GM21576 (cell line): Measurements from ENCODE around the gene GUK1.
"Not testable (repeated sequence)": the region's sequence is repeated elsewhere in the genome, so short reads cannot be mapped to it uniquely, and the experiment has no call there.

ENCODE experiments used
- ATAC-seq: cut with Tn5 transposase; IDR thresholded peaks from one replicate; pipeline ENCODE4 v1.9.1; 2021; ENCODE audit warnings: mild to moderate bottlenecking, moderate library complexity; ENCODE audit not compliant: unreplicated experiment

Gene GUK1

GRCh38 chr1:228161866-228162265 lies 21.8 kb downstream of the GUK1 start:
- no peak for ATAC-seq

DNA sequence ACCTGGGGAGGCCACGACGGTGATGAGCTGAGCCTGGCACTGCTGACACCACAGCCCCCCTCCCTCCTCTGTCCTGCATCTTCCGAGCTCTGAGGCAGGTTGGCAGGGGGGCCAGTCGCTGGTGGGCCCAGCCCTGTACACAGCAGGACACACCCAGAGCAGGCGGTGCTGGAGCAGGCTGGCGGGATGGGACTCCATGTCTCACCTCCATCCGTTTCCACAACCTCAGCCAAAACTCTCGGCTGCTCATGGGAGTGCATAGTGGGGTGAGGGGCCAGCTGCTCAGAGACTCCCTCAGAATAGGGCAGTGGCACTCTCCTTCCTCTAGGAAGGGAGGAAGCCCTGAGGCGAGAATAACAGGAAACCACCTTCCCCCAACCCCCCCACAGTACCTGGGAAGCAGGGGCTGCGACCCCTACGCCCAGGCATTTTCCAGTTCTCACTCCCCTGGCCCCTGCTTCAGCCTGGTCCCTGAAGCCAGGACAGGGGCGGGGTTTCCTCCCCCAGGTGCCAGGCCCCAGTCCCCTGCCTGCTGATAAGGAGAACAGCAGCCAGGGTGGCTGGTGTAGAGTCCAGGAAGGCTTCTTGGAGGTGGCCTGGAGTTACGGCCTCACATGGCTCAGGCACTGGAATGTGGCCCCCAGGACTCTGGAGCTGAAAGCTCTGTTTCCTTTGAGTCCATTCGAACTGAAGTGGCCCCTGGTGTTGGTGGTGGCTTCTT lies 22.4 kb downstream of the GUK1 start:
- no peak for ATAC-seq

DNA sequence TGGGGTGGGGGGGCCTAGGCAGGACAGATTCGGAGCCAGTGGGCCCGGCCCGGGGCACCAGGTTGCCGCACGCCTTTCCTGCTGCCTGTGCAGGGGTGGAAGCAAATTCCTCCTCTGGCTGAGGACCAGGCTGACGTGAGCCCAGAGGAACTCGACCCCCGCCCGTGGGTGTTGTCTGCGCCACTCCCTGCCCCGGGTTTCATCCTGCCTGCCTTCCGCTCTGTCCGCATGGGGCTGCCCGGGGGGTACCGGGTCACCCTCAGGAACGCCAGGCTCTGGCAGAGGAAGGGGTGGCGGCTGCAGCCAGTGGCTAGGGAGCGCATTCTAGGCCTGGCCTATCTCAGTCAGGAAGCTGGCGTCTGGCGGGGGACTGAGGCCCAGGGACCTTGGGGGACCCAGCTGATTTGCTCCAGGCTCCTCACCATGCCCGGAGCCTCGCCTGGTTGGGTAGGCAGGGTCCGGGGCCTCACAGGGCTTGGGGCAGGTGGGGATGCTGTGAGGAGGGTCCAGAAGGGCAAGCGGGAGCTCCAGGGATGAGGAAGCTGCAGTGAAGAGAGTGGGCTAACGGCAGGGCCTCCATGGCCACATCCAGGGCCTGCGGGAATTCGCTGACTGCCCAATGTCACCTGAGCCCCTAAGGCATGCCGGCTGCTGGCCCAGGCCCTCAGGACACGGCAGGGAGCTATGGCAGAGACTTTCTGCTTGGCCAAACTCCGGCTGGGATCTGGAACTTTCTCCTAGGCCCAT lies 23.1 kb downstream of the GUK1 start:
- ATAC-seq, result no peak

GRCh38 chr1:228163776-228164519 lies 23.9 kb downstream of the GUK1 start:
- no peak for ATAC-seq

DNA sequence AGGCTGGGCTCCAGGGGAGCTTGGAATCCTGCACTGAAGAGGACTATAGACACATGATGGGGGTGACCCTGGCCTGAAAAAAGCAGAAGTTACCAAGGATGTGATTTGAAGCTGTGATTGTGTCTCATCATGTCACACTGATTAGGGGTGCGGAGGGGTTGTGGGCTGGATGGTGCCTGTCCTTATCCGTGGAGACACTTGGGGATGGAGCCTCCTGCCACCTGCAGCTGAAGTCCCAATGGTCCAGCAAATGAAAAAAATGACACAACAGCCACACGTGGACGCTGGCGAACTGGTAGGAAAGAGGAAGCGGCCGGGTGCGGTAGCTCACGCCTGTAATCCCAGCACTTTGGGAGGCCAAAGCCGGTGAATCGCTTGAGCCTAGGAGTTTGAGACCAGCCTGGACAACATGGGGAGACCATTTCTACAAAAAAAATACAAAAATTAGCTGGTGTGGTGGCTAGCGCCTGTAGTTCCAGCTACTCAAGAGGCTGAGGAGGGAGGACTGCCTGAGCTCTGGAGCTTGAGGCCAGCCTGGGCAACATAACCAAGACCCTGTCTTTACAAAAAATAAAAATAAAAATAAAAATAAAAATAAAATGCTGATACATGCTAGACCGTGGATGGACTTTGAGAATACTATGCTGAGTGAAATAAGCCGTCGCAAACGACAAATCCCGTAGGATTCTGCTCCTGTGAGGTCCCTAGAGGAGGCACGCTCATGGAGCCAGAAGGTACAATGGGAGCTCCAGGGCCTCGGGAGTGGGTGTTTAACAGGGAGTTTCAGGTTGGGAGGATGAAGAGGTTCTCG lies 24.7 kb downstream of the GUK1 start:
- ATAC-seq, result no peak

GRCh38 chr1:228165372-228166169 lies 25.5 kb downstream of the GUK1 start, which contains the start of gene IBA57:
TSS of gene IBA57 (plus strand) at chr1:228165804. CDS start at chr1:228165817, 13 bp downstream.
- ATAC-seq, result peak; percentile 80

GRCh38 chr1:228166170-228166936 lies 26.3 kb downstream of the GUK1 start:
- ATAC-seq, result peak; percentile 29

GRCh38 chr1:228168563-228169270 lies 28.6 kb downstream of the GUK1 start:
- no peak for ATAC-seq

DNA sequence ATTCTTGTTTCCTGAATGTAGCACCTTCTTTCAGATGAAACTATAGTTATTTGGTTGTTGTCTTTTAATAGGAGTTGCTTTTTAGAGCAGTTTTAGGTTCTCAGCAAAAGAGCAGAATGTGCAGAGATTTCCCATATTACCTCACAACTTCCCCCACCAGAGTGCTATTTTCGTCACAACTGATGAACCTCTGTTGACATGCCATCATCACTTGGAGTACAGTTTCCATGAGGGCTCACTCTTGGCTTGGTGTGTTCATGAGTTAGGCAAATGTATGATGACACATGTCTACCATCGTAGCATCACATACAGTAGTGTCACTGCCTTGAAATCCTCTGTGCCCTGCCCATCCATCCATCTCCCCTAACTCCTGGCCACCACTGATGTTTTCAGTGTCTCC lies 29.3 kb downstream of the GUK1 start:
- ATAC-seq, result no peak

DNA sequence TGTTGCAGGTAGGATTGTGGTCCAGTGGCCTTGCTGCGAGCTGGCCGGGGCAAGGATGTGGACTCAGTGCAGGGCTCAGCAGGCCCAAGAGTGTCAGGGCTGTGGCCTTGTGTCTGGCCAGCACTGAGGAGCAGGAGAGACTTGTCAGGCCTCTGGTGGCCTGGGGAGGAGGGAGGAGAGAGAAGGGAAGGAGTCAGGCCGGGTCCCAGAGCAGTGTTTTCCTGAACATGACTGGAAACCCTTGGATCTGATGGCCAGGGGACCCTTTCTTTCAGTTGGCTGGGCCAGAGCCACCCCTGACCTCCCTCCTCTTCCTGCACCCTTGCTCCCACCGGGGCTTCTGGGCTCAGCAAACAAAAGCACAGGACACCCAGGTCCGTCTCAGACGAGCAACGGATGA lies 30.6 kb downstream of the GUK1 start:
- no peak for ATAC-seq

DNA sequence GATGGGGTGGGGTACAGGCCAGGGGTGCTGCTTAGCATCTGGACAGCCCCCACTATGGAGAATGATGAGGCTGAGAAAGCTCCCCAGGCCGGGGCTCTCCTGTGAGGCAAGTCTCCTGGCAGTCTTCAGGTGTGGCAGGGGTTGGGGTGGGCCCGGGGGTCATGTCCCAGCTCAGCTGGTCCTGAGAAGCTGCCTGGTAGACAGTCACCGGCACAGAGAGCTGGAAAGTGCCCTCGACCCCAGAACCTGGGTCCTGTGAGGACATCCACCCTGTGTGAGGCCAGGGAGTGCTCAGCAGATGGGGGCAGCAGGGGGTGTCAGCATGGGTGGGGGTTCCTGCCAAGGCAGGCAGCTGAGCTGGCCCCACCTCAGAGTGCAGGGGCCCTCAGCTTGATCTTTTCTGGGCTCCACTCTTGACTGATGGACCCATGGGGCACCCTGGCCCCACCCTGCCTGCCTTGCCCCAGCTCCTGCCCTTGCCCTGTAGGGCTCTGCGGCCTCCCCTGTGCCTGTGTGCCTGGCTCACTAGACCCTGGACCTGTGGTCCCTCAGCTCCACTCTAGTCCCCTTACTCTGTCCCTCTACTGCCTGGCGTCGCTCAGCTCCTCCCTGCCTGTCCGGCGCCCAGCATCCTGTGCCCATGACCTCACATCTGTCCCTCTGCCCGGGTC lies 31.3 kb downstream of the GUK1 start:
- no peak for ATAC-seq

GRCh38 chr1:228172591-228173527 lies 32.8 kb downstream of the GUK1 start:
- no peak for ATAC-seq

DNA sequence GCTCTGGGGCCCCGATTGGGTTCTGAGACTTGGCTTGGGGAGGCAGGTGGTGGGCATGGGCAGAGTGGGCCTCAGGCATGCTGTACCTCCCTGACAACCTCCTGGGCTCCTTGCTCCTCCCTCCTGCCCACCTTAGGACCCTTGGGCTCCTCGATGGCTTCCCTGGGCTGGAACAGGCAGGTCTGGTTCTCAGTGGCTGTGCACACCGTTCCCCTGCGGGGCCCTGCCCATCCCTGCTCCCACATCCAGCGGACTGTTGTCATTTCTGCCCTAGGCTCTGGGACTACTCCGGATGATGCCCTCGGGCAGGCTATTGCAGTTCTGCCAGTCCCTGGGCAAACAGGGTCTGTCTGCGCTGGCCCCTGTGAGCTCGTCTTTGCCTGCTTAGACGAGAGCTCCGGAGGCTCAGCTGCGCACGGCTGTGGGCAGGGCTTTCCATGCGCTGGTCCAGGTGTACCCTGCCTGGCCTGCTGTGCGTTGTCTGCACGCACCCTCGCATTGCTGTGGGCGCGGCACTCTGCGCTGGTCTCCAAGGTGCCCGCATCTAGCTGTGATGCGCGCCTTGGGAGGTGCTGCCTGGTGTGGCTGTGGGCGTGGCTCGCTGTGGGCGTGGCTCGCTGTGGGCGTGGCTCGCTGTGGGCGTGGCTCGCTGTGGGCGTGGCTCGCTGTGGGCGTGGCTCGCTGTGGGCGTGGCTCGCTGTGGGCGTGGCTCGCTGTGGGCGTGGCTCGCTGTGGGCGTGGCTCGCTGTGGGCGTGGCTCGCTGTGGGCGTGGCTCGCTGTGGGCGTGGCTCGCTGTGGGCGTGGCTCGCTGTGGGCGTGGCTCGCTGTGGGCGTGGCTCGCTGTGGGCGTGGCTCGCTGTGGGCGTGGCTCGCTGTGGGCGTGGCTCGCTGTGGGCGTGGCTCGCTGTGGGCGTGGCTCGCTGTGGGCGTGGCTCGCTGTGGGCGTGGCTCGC lies 33.7 kb downstream of the GUK1 start:
- not testable (repeated sequence) for ATAC-seq

- ATAC-seq, result no peak
Measured at GRCh38 chr1:228174482-228175315, 34.6 kb downstream of the GUK1 start.
